Germinal center (tissue), 1 donor: ENCODE measurements around the gene UBE4A.

ENCODE experiments used
- DNase-seq: peaks from one replicate; pipeline ENCODE4 v3.0.0; 2012; ENCODE audit warnings: mixed read lengths, low spot score

UBE4A gene

GRCh38 chr11:118341815-118342489 is 17.4 kb upstream of the UBE4A start:
- DNase-seq = no peak

- DNase-seq = no peak
Measured at GRCh38 chr11:118342503-118343161, 16.8 kb upstream of the UBE4A start, which contains the start of gene CD3D. CD3D (minus strand) TSS chr11:118342705; CDS start chr11:118342607, 98 bp downstream.

GRCh38 chr11:118343248-118343647 is 16.2 kb upstream of the UBE4A start:
- no peak for DNase-seq

GRCh38 chr11:118343981-118344515 is 15.4 kb upstream of the UBE4A start, which contains the start of gene CD3G:
CD3G (plus strand) TSS chr11:118344344; CDS start chr11:118344424, 80 bp downstream.
- DNase-seq = no peak

GRCh38 chr11:118349475-118349874 is 9.9 kb upstream of the UBE4A start:
- no peak for DNase-seq

- peak; percentile 19 for DNase-seq
Measured at GRCh38 chr11:118353084-118353710, 6.2 kb upstream of the UBE4A start.

- no peak for DNase-seq
Measured at GRCh38 chr11:118358071-118358470, 1.3 kb upstream of the UBE4A start.

- no peak for DNase-seq
Measured at GRCh38 chr11:118364956-118365615, 5.7 kb downstream of the UBE4A start.

- no peak for DNase-seq
Measured at GRCh38 chr11:118366287-118366686, 6.9 kb downstream of the UBE4A start.

- DNase-seq = no peak
Measured at GRCh38 chr11:118370774-118371173, 11.4 kb downstream of the UBE4A start.

GRCh38 chr11:118373263-118373662 is 13.9 kb downstream of the UBE4A start:
- DNase-seq = no peak

- no peak for DNase-seq
Measured at GRCh38 chr11:118373871-118374270, 14.5 kb downstream of the UBE4A start.

GRCh38 chr11:118374729-118375128 is 15.3 kb downstream of the UBE4A start:
- no peak for DNase-seq

- no peak for DNase-seq
Measured at GRCh38 chr11:118375978-118376377, 16.6 kb downstream of the UBE4A start.

GRCh38 chr11:118379497-118379896 is 20.1 kb downstream of the UBE4A start:
- DNase-seq = no peak

GRCh38 chr11:118380571-118380970 is 21.2 kb downstream of the UBE4A start:
- no peak for DNase-seq

- DNase-seq = no peak
Measured at GRCh38 chr11:118382954-118383353, 23.6 kb downstream of the UBE4A start.

GRCh38 chr11:118383657-118384056 is 24.3 kb downstream of the UBE4A start:
- DNase-seq = no peak

- no peak for DNase-seq
Measured at GRCh38 chr11:118396097-118396501, 36.7 kb downstream of the UBE4A start.

GRCh38 chr11:118397448-118397847 is 38.0 kb downstream of the UBE4A start:
- no peak for DNase-seq

GRCh38 chr11:118398791-118399559 is 39.6 kb downstream of the UBE4A start:
- DNase-seq = peak; percentile 34
